Measurements from ENCODE around the gene INO80C.

DNA sequence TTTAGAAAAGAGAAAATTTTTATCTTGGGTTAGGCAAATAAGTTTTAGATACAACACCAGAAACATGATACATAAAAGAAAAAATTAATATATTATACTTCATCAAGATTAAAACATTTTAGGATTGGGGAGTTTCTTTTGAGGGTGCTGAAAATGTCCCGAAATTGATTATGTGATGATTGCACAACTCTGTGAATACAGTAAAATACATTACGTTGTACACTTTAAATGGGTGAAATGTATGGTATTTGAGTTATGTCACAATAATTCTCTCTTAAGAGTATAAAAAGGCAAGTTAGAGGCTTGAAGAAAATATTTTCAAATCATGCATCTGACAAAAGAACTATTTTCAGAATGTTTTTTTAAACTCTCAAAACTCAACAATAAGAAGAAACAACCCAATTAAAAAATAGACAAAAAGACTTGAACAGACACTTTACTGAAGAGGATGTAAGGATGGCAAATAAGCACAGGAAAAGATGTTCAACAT, 36.2 kb upstream of the INO80C start:
- TF ChIP-seq, protein P1, sequence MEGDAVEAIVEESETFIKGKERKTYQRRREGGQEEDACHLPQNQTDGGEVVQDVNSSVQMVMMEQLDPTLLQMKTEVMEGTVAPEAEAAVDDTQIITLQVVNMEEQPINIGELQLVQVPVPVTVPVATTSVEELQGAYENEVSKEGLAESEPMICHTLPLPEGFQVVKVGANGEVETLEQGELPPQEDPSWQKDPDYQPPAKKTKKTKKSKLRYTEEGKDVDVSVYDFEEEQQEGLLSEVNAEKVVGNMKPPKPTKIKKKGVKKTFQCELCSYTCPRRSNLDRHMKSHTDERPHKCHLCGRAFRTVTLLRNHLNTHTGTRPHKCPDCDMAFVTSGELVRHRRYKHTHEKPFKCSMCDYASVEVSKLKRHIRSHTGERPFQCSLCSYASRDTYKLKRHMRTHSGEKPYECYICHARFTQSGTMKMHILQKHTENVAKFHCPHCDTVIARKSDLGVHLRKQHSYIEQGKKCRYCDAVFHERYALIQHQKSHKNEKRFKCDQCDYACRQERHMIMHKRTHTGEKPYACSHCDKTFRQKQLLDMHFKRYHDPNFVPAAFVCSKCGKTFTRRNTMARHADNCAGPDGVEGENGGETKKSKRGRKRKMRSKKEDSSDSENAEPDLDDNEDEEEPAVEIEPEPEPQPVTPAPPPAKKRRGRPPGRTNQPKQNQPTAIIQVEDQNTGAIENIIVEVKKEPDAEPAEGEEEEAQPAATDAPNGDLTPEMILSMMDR (IDR thresholded peaks at IDR 0.05; ENCODE audit: insufficient read depth, low read depth, low read length): no peak
- TF ChIP-seq EZH2 (IDR thresholded peaks at IDR 0.05; ENCODE audit: insufficient read depth, low read length): no peak

All from astrocyte (in vitro differentiated cells and primary cell).